Sigmoid colon (tissue), 7 donors: ENCODE data around the gene SGTA. TPM values are rescaled to one million over a fixed set of nuclear protein-coding genes. Genes with fewer than 3 reads are reported as not detected.
A peak's percentile ranks its signal among the peaks of the same experiment; 100 is the strongest.
"Not testable (repeated sequence)": the region's sequence is repeated elsewhere in the genome, so short reads cannot be mapped to it uniquely, and the experiment has no call there.

Experiments used
- DNase-seq: peaks from one replicate; pipeline ENCODE4 v3.0.0-alpha.2; 2019
- H3K27ac ChIP-seq, 4 donors: fragments of 200-600 bp; sonication (generic); one replicate each; pipeline ENCODE4 v1.5.1; 2016 to 2019; ENCODE audit warnings: mild to moderate bottlenecking in 1 of 4
- H3K27me3 ChIP-seq, 3 donors: fragments of 200-600 bp; sonication (generic); one replicate each; pipeline ENCODE4 v1.5.1; 2019; ENCODE audit warnings: mild to moderate bottlenecking in 1 of 3
- H3K36me3 ChIP-seq, 4 donors: fragments of 200-600 bp; sonication (generic); one replicate each; pipeline ENCODE4 v1.5.1; 2016 to 2019
- H3K4me1 ChIP-seq, 4 donors: fragments of 200-600 bp; sonication (generic); one replicate each; pipeline ENCODE4 v1.5.1; 2017 to 2019
- H3K4me3 ChIP-seq, 4 donors: fragments of 200-600 bp; sonication (generic); one replicate each; pipeline ENCODE4 v1.5.1; 2017 to 2019; ENCODE audit warnings: mild to moderate bottlenecking in 2 of 4, moderate library complexity in 1 of 4
- H3K9me3 ChIP-seq, 4 donors: fragments of 200-600 bp in 3 of 4; sonication (generic) in 3 of 4; one replicate each; pipeline versions ENCODE4 v1.5.1 to v1.6.1; 2013 to 2019
- EP300 ChIP-seq, 4 donors: sonication (generic); formaldehyde crosslinking; IDR thresholded peaks; one replicate each; pipeline ENCODE4 v1.6.1; 2017; ENCODE audit warnings: antibody characterized with exemption in 4 of 4
- POLR2A ChIP-seq, 2 donors: fragments of 450-650 bp; IDR thresholded peaks; one replicate each; pipeline ENCODE4 v1.6.1; 2016; ENCODE audit warnings: antibody characterized with exemption in 2 of 2, mild to moderate bottlenecking in 2 of 2, moderate library complexity in 2 of 2
- POLR2AphosphoS5 ChIP-seq, 4 donors: sonication (generic); formaldehyde crosslinking; IDR thresholded peaks; one replicate each; pipeline ENCODE4 v1.6.1; 2017; ENCODE audit warnings: antibody characterized with exemption in 4 of 4
- WGBS, 2 donors: extraction: QIAGEN DNeasy Blood & Tissue Kit; methylation state at CpG; one replicate each; pipeline ENCODE4 v1.1.7; 2013; 5-methylcytosine and 5-hydroxymethylcytosine counted together
- intact Hi-C: fragments of 100-400 bp; cut with DNase I; formaldehyde crosslinking; loops from one replicate; pipeline ENCODE4 v1.15.1; 2023
- polyA plus RNA-seq, 3 donors: library from polyadenylated mRNA; stranded (reverse); fragments of 200-250 nt; gene quantifications; one replicate each; pipeline ENCODE4 v1.2.3, GENCODE V29; 2013
- total RNA-seq, 4 donors: library from RNA; depleted of rRNA; stranded (reverse); fragments of >200 nt; gene quantifications; one replicate each; pipeline ENCODE4 v1.1.0, GENCODE V29; 2016
- TF ChIP-seq, protein P1 (sequence below), 4 experiments: fragments of 450-650 bp in 3 of 4; fragments of 200-600 bp in 1 of 4; IDR thresholded peaks; one replicate each; pipeline ENCODE4 v1.5.1; 2016 to 2019; ENCODE audit warnings: antibody characterized with exemption in 4 of 4, mild to moderate bottlenecking in 3 of 4, moderate library complexity in 2 of 4
- donor health status: healthy with polysubstance abuse.
- donor health status: Bipolar disorder and iron deficiency.
- donor health status: healthy.

Gene SGTA
- total and polyA plus RNA-seq, 7 donors, result 42.5 to 80.7 (median 48.1) TPM

DNA sequence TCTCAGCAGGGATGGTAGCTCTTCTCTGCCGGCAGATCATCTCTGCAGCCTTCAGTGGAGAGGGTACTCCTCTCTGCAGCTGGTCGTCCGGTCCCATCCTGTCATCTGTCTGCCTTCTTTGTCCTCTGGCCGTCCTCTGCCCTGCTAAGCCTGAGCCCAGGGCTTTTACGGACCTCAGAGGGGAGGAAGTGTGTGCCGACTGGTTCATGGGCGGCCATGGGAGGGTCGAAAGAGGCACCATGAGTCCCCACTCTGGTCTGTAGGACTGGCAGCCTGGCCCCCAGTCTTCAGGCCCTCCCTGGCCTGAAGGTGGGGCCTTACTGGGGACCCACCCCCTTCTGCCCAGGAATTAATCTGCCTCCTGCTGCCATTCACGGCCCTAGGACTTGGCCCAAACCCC is 40.6 kb upstream of the SGTA start:
- Histone ChIP-seq H3K4me3 (no peak overlapping the region), H3K9me3 (no peaks in the 10 kb centered on the region), H3K27me3 (no peaks in the 10 kb centered on the region), H3K4me1 (peaks cover 0 to 18% (median 10%) of the 10 kb centered on the region in 4 donors), H3K36me3 (peaks cover 0 to 32% (median 6%) of the 10 kb centered on the region in 4 donors), H3K27ac (no peak overlapping the region)
- no peak for DNase-seq
- TF ChIP-seq POLR2AphosphoS5 (IDR thresholded peaks at IDR 0.05), result no peak
- TF ChIP-seq, protein P1, sequence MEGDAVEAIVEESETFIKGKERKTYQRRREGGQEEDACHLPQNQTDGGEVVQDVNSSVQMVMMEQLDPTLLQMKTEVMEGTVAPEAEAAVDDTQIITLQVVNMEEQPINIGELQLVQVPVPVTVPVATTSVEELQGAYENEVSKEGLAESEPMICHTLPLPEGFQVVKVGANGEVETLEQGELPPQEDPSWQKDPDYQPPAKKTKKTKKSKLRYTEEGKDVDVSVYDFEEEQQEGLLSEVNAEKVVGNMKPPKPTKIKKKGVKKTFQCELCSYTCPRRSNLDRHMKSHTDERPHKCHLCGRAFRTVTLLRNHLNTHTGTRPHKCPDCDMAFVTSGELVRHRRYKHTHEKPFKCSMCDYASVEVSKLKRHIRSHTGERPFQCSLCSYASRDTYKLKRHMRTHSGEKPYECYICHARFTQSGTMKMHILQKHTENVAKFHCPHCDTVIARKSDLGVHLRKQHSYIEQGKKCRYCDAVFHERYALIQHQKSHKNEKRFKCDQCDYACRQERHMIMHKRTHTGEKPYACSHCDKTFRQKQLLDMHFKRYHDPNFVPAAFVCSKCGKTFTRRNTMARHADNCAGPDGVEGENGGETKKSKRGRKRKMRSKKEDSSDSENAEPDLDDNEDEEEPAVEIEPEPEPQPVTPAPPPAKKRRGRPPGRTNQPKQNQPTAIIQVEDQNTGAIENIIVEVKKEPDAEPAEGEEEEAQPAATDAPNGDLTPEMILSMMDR (IDR thresholded peaks at IDR 0.05), result no peak
- TF ChIP-seq POLR2A (IDR thresholded peaks at IDR 0.05), result no peak
- TF ChIP-seq EP300 (IDR thresholded peaks at IDR 0.05), result no peak
- intact Hi-C loops, result no loop called here
- 84 to 89% methylated on average over 9 of the region's 9 CpGs for WGBS, 2 donors

DNA sequence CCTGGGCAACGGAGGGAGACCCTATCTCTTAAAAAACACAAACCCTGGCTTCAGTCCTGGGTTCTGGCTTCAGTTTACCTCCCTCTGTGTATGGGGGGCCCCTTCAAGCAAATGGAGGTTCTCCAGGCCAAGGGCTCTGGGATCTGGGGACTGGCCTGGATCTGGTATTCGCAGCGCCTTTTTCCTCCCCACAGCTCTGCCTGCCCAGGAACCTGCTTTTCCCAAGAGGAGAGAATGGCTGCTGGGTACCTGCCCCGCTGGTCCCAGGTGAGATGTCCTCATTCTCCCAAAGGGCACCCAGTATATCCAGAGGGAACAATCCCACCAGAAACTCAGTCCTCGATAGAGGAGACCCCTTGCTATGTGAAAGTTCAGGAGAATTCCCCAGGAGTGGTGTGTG is 39.8 kb upstream of the SGTA start:
- WGBS, 2 donors, result 93 to 97% methylated on average over 5 of the region's 5 CpGs
- no peaks in the 10 kb centered on the region for H3K27me3 ChIP-seq
- TF ChIP-seq, protein P1 (IDR thresholded peaks at IDR 0.05), result no peak
- no peaks in the 10 kb centered on the region for H3K9me3 ChIP-seq
- no peak for DNase-seq
- intact Hi-C loops, result no loop called here
- no peak overlapping the region for H3K27ac ChIP-seq
- H3K4me1 ChIP-seq, result peaks cover 0 to 18% (median 10%) of the 10 kb centered on the region in 4 donors
- H3K36me3 ChIP-seq, result peaks cover 0 to 27% (median 4%) of the 10 kb centered on the region in 4 donors
- H3K4me3 ChIP-seq, result no peak overlapping the region

DNA sequence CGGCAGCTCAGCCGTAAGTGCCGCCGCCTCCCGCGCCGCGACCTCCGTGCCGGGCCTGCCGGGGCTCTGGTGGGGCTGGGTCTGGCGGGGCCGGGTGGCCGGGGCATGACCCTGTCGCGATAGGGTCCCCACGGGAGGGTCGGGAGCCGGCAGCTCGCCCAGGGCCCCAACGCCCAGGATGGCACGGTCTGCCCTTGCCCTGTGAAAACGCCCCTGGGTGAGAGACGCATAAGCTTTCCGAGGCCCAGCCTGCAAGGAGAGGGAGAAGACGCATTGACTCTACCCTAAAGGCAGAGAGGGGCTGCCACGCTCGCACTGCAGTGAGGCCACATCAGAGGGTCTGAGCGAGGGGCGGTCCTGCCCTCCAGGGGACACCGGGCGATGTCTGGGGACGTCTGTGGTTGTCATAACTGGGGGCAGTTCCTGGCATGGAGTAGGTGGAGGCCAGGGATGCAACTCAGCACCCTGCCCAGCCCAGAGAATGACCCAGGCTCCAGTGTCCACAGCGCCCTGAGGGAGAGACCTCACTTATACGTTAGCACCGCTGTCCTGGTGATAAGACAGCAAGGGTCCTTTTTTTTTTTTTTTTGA is 37.1 kb upstream of the SGTA start:
- 1 to 3% methylated on average over 36 of the region's 36 CpGs for WGBS, 2 donors
- H3K9me3 ChIP-seq, result no peaks in the 10 kb centered on the region
- H3K27ac ChIP-seq, result peak overlapping the region; percentile 48 to 77 (median 63)
- intact Hi-C loops, result no loop called here
- H3K36me3 ChIP-seq, result peaks cover 0 to 13% (median 2%) of the 10 kb centered on the region in 4 donors
- peaks cover 0 to 18% (median 10%) of the 10 kb centered on the region in 4 donors for H3K4me1 ChIP-seq
- H3K27me3 ChIP-seq, result no peaks in the 10 kb centered on the region
- no peak for DNase-seq
- H3K4me3 ChIP-seq, result peak overlapping the region; percentile 74 to 86 (median 78)
- TF ChIP-seq, protein P1 (IDR thresholded peaks at IDR 0.05), result no peak
- no peak for TF ChIP-seq POLR2AphosphoS5 (IDR thresholded peaks at IDR 0.05)
- no peak for TF ChIP-seq POLR2A (IDR thresholded peaks at IDR 0.05)
- no peak for TF ChIP-seq EP300 (IDR thresholded peaks at IDR 0.05)

DNA sequence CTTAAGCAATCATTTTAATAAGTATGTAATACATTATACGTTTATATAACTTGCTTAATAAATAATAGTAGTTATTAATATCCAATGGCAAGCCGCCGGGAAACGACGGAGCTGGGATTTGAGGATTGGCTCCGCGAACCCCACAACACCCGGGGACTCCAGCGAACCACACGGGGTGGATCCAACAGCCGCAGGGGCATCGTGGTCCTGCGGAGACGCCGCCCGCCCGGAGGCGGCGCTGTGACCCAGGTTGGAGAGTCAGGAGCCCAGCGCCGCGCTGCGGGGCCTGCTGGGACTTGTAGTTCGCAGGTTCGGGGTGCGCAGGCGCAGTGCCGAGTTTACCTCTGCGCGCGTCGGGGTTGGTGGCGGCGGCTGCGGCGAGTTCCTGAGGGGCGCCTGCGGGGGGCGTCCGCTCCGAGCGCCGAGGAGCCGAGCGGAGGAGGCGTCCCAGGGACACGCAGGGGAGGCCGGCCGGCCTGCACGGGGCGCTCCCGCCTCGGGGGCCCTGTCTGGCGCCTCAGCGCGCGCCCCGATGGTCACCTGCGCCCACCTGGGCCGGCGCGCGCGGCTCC is 36.6 kb upstream of the SGTA start, which contains the start of gene ZNF554:
Gene ZNF554, plus strand, starts transcription at position 329 of the 572 bp plus-strand sequence. Its CDS starts 204 bp downstream, at position 533.
- Histone ChIP-seq H3K9me3 (no peaks in the 10 kb centered on the region), H3K27ac (peak within 1 kb of the TSS; percentile 48 to 77 (median 63)), H3K4me1 (peaks cover 0 to 18% (median 10%) of the 10 kb centered on the region in 4 donors), H3K36me3 (peaks cover 0 to 13% (median 2%) of the 10 kb centered on the region in 4 donors), H3K27me3 (no peaks in the 10 kb centered on the region), H3K4me3 (peak within 1 kb of the TSS; percentile 74 to 86 (median 78))
- DNase-seq, result peak; percentile 98
- TF ChIP-seq, protein P1 (IDR thresholded peaks at IDR 0.05), result peak; percentile 95 to 97 (median 96)
- TF ChIP-seq POLR2A (IDR thresholded peaks at IDR 0.05), result no peak
- TF ChIP-seq EP300 (IDR thresholded peaks at IDR 0.05), result no peak
- TF ChIP-seq POLR2AphosphoS5 (IDR thresholded peaks at IDR 0.05), result peak in 3 of 4 donors; percentile 13 to 65 (median 38)
- 0% methylated on average over 64 of the region's 64 CpGs for WGBS, 2 donors
- intact Hi-C loops, result loop anchor here (2.0 kb wide), 1 partner anchor 53 kb away; no protein-coding TSS in a partner anchor

DNA sequence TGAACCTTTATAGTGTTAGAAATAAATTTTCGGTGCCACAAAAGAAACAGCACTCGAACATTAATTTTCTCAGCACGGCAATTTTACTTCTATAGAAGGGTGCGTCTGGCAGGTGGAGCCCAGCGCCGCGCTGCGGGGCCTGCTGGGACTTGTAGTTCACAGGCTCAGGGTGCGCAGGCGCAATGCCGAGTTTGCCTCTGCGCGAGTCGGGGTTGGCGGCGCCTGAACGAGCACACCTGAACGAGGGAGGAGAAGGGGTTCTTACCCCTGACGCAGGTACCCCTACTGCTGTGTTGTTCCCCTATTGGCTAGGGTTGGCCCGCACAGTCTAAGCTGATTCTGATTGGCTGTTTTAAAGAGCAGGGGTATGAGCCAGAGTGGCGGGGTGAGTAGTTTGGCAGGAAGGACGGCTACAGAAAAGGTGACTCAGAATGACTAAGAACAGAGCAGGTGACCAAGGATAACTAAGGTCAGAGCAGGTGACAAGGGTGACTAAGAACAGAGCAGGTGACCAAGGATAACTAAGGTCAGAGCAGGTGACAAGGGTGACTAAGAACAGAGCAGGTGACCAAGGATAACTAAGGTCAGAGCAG is 34.3 kb upstream of the SGTA start:
- H3K36me3 ChIP-seq, H3K27ac ChIP-seq, H3K4me3 ChIP-seq, DNase-seq, H3K27me3 ChIP-seq, H3K9me3 ChIP-seq, intact Hi-C loops: not testable (repeated sequence)
- peaks cover 0 to 18% (median 10%) of the 10 kb centered on the region in 4 donors for H3K4me1 ChIP-seq
- WGBS, 2 donors, result 83 to 85% methylated on average over 22 of the region's 22 CpGs
